K562 (cell line): Measurements from ENCODE around the gene SIRT7. TPM values are rescaled to one million over a fixed set of nuclear protein-coding genes. Genes with fewer than 3 reads are reported as not detected.

Experiments used
- C11orf30 ChIP-seq: fragments of 450-650 bp; IDR thresholded peaks from 2 replicates; pipeline ENCODE4 v1.6.1; 2016; ENCODE audit warnings: low read depth, mild to moderate bottlenecking
- CCNT2 ChIP-seq: IDR thresholded peaks from 2 replicates; pipeline ENCODE4 v1.6.1; 2011; ENCODE audit warnings: borderline replicate concordance, low read depth, mild to moderate bottlenecking, moderate library complexity, mixed read lengths, low read length; ENCODE audit not compliant: insufficient read length; ENCODE audit errors: extremely low read depth
- FUS ChIP-seq: fragments of 200-400 bp; formaldehyde crosslinking; optimal IDR thresholded peaks from 2 replicates; pipeline ENCODE3; 2017; ENCODE audit warnings: low read depth, low read length
- GTF3C2 ChIP-seq: IDR thresholded peaks from 3 replicates; pipeline ENCODE4 v1.6.1; 2011; ENCODE audit warnings: borderline replicate concordance, mild to moderate bottlenecking, moderate library complexity; ENCODE audit not compliant: insufficient read length; ENCODE audit errors: extremely low read depth
- NFATC3 ChIP-seq: fragments of 450-650 bp; IDR thresholded peaks from 2 replicates; pipeline ENCODE4 v1.6.1; 2017; ENCODE audit warnings: mild to moderate bottlenecking
- TGIF2 ChIP-seq: sonication (generic); formaldehyde crosslinking; IDR thresholded peaks from 2 replicates; pipeline ENCODE4 v1.8.1; 2022; ENCODE audit warnings: mild to moderate bottlenecking, missing genetic modification reagents, moderate library complexity
- ZBTB26 ChIP-seq: fragments of 450-650 bp; formaldehyde crosslinking; IDR thresholded peaks from 2 replicates; pipeline ENCODE4 v1.4.0; 2022; ENCODE audit warnings: missing genetic modification characterization
- ZC3H4 ChIP-seq: sonication (generic); formaldehyde crosslinking; IDR thresholded peaks from 2 replicates; pipeline ENCODE4 v1.9.0; 2021; ENCODE audit warnings: missing genetic modification reagents, borderline replicate concordance
- ZFP36 ChIP-seq: fragments of 150-350 bp; IDR thresholded peaks from 2 replicates; pipeline ENCODE4 v1.6.1; 2018; ENCODE audit warnings: low read length, low read depth; ENCODE audit not compliant: partially characterized antibody
- ZFX ChIP-seq: sonication (generic); formaldehyde crosslinking; IDR thresholded peaks from 2 replicates; pipeline ENCODE4 v1.8.0; 2022; ENCODE audit warnings: mild to moderate bottlenecking, missing genetic modification reagents, moderate library complexity
- ZKSCAN3 ChIP-seq: fragments of 250-450 bp; sonication (Bioruptor Pico); IDR thresholded peaks from 2 replicates; pipeline ENCODE4 v1.4.0; 2020
- ZNF12 ChIP-seq: sonication (generic); formaldehyde crosslinking; IDR thresholded peaks from 2 replicates; pipeline ENCODE4 v1.4.0; 2020; ENCODE audit warnings: mild to moderate bottlenecking, missing genetic modification reagents
- ZNF395 ChIP-seq: fragments of 200-800 bp; sonication (Bioruptor generic); IDR thresholded peaks from 2 replicates; pipeline ENCODE4 v1.6.1; 2017; ENCODE audit warnings: missing genetic modification characterization, missing compliant biosample characterization
- polyA plus RNA-seq, 8 experiments: library from polyadenylated mRNA; depleted of rRNA in 4 of 8; stranded (reverse) in 5 of 8; unstranded in 3 of 8; fragments of >200 nt; fragmentation: Nextera tagmentation in 2 of 8; fragmentation: Illumina TruSeq in 1 of 8; extraction: Ambion mirVana in 2 of 8; extraction: Trizol in 1 of 8; gene quantifications; 2 replicates each; pipeline versions ENCODE4 v1.2.1 to v1.2.3, GENCODE V29; 2011 to 2014; ENCODE audit warnings: inconsistent platforms in 1 of 8, missing spikeins in 1 of 8
- total RNA-seq, 7 experiments: library from RNA; depleted of rRNA in 6 of 7; stranded (reverse); fragments of >200 nt in 6 of 7; fragmentation: Illumina TruSeq in 2 of 7; extraction: Trizol in 2 of 7; gene quantifications; 2 replicates each; pipeline versions ENCODE4 v1.2.1 to v1.2.3, GENCODE V29; 2011 to 2021; ENCODE audit warnings: low replicate concordance in 1 of 7
- TF ChIP-seq, protein P1 (sequence below): sonication (generic); formaldehyde crosslinking; IDR thresholded peaks from 2 replicates; pipeline ENCODE4 v1.8.0; 2023; ENCODE audit warnings: mild to moderate bottlenecking, missing genetic modification reagents
- TF ChIP-seq, protein P2 (sequence below): IDR thresholded peaks from 2 replicates; pipeline ENCODE4 v1.6.1; 2011; ENCODE audit warnings: borderline replicate concordance, low read depth, mild to moderate bottlenecking, moderate library complexity, low read length; ENCODE audit not compliant: insufficient read depth, poor library complexity, severe bottlenecking

Gene SIRT7
- total and polyA plus RNA-seq, 9 of the 15 experiments (the other 6 are each of a cell fraction or from before 2014, with no cell fraction given) = 1.6 to 54.8 (median 20.3) TPM

GRCh38 chr17:81927653-81928543 lies 9.9 kb upstream of the SIRT7 start, which contains the start of gene MAFG (continued):
- TF ChIP-seq ZNF12 = 0 out of 2 replicates have a peak, but pooled peaks have one; percentile 59
- no peak for TF ChIP-seq ZBTB26 (CRISPR knock-in tag)
- peak; percentile 91 for TF ChIP-seq FUS
- no peak for TF ChIP-seq NFATC3
- TF ChIP-seq C11orf30 = peak; percentile 59
- TF ChIP-seq TGIF2 (CRISPR knock-in tag) = no peak; the same call in none of the 2 replicates
- TF ChIP-seq ZKSCAN3 (CRISPR knock-in tag) = no peak
- 0 out of 2 replicates have a peak, but pooled peaks have one; percentile 35 for TF ChIP-seq ZC3H4 (CRISPR knock-in tag)
- TF ChIP-seq ZFP36 = no peak
- no peak for TF ChIP-seq GTF3C2
- TF ChIP-seq, protein P1, sequence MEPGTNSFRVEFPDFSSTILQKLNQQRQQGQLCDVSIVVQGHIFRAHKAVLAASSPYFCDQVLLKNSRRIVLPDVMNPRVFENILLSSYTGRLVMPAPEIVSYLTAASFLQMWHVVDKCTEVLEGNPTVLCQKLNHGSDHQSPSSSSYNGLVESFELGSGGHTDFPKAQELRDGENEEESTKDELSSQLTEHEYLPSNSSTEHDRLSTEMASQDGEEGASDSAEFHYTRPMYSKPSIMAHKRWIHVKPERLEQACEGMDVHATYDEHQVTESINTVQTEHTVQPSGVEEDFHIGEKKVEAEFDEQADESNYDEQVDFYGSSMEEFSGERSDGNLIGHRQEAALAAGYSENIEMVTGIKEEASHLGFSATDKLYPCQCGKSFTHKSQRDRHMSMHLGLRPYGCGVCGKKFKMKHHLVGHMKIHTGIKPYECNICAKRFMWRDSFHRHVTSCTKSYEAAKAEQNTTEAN (CRISPR knock-in tag) = peak; percentile 86; the same call in 1 of the 2 replicates
- TF ChIP-seq CCNT2 = peak; percentile 79
- TF ChIP-seq, protein P2, sequence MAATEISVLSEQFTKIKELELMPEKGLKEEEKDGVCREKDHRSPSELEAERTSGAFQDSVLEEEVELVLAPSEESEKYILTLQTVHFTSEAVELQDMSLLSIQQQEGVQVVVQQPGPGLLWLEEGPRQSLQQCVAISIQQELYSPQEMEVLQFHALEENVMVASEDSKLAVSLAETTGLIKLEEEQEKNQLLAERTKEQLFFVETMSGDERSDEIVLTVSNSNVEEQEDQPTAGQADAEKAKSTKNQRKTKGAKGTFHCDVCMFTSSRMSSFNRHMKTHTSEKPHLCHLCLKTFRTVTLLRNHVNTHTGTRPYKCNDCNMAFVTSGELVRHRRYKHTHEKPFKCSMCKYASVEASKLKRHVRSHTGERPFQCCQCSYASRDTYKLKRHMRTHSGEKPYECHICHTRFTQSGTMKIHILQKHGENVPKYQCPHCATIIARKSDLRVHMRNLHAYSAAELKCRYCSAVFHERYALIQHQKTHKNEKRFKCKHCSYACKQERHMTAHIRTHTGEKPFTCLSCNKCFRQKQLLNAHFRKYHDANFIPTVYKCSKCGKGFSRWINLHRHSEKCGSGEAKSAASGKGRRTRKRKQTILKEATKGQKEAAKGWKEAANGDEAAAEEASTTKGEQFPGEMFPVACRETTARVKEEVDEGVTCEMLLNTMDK = no peak
- TF ChIP-seq ZFX = peak; percentile 82
- no peak for TF ChIP-seq ZNF395 (CRISPR knock-in tag)
